HEK293 (cell line): Measurements from ENCODE around the gene TMEM187.

Source experiments
- SETDB1 ChIP-seq: IDR thresholded peaks from one replicate; pipeline ENCODE4 v1.6.1; 2017; ENCODE audit warnings: mild to moderate bottlenecking, low read length, moderate library complexity, mixed read lengths; ENCODE audit not compliant: insufficient read length
- SP3 ChIP-seq: fragments of 450-650 bp; formaldehyde crosslinking; IDR thresholded peaks from 2 replicates; pipeline ENCODE4 v1.5.1; 2016; ENCODE audit warnings: missing biosample characterization, missing genetic modification characterization
- ZBTB21 ChIP-seq: fragments of 450-650 bp; formaldehyde crosslinking; IDR thresholded peaks from 2 replicates; pipeline ENCODE4 v1.5.1; 2017; ENCODE audit warnings: missing biosample characterization, missing genetic modification characterization
- ZFHX2 ChIP-seq: fragments of 450-650 bp; formaldehyde crosslinking; conservative IDR thresholded peaks from 2 replicates; pipeline ENCODE4 v1.5.1; 2016; ENCODE audit warnings: missing biosample characterization, missing genetic modification characterization
- ZFP41 ChIP-seq: fragments of 450-650 bp; formaldehyde crosslinking; IDR thresholded peaks from 2 replicates; pipeline ENCODE4 v1.5.1; 2016; ENCODE audit warnings: missing biosample characterization, missing genetic modification characterization, borderline replicate concordance
- ZNF140 ChIP-seq: fragments of 450-650 bp; formaldehyde crosslinking; IDR thresholded peaks from 2 replicates; pipeline ENCODE4 v1.5.1; 2016; ENCODE audit warnings: missing biosample characterization, missing genetic modification characterization
- ZNF175 ChIP-seq: fragments of 450-650 bp; formaldehyde crosslinking; IDR thresholded peaks from 2 replicates; pipeline ENCODE4 v1.5.1; 2016; ENCODE audit warnings: missing biosample characterization, missing genetic modification characterization
- ZNF521 ChIP-seq: fragments of 450-650 bp; formaldehyde crosslinking; IDR thresholded peaks from 2 replicates; pipeline ENCODE4 v1.5.1; 2017; ENCODE audit warnings: missing biosample characterization, mild to moderate bottlenecking, missing genetic modification characterization
- ZNF560 ChIP-seq: fragments of 450-650 bp; formaldehyde crosslinking; IDR thresholded peaks from 2 replicates; pipeline ENCODE4 v1.5.1; 2017; ENCODE audit warnings: missing biosample characterization, missing genetic modification characterization, borderline replicate concordance
- ZNF561 ChIP-seq: fragments of 450-650 bp; IDR thresholded peaks from 2 replicates; pipeline ENCODE4 v1.5.1; 2018; ENCODE audit warnings: missing biosample characterization, missing genetic modification characterization, borderline replicate concordance
- ZNF596 ChIP-seq: fragments of 450-650 bp; IDR thresholded peaks from 2 replicates; pipeline ENCODE4 v1.5.0; 2018; ENCODE audit warnings: missing biosample characterization, mild to moderate bottlenecking, missing genetic modification characterization, moderate library complexity
- TF ChIP-seq, protein P1 (sequence below): fragments of 450-650 bp; formaldehyde crosslinking; IDR thresholded peaks from 2 replicates; pipeline ENCODE4 v1.5.1; 2016; ENCODE audit warnings: missing biosample characterization, missing genetic modification characterization
- TF ChIP-seq, protein P2 (sequence below): fragments of 450-650 bp; IDR thresholded peaks from 2 replicates; pipeline ENCODE4 v1.5.1; 2018; ENCODE audit warnings: missing biosample characterization, missing genetic modification characterization
- TF ChIP-seq, protein P3 (sequence below): fragments of 450-650 bp; IDR thresholded peaks from 2 replicates; pipeline ENCODE4 v1.5.1; 2018; ENCODE audit warnings: missing biosample characterization, mild to moderate bottlenecking, missing genetic modification characterization
- TF ChIP-seq, protein P4 (sequence below): sonication (generic); formaldehyde crosslinking; IDR thresholded peaks from 2 replicates; pipeline ENCODE4 v1.8.1; 2022; ENCODE audit warnings: mild to moderate bottlenecking, moderate library complexity, missing genetic modification reagents
- TF ChIP-seq, protein P5 (sequence below): fragments of 450-650 bp; formaldehyde crosslinking; IDR thresholded peaks from 2 replicates; pipeline ENCODE4 v1.5.1; 2016; ENCODE audit warnings: missing biosample characterization, missing genetic modification characterization
- TF ChIP-seq, protein P6 (sequence below): fragments of 450-650 bp; formaldehyde crosslinking; IDR thresholded peaks from 2 replicates; pipeline ENCODE4 v1.5.1; 2016; ENCODE audit warnings: missing biosample characterization, missing genetic modification characterization

The TMEM187 gene

DNA sequence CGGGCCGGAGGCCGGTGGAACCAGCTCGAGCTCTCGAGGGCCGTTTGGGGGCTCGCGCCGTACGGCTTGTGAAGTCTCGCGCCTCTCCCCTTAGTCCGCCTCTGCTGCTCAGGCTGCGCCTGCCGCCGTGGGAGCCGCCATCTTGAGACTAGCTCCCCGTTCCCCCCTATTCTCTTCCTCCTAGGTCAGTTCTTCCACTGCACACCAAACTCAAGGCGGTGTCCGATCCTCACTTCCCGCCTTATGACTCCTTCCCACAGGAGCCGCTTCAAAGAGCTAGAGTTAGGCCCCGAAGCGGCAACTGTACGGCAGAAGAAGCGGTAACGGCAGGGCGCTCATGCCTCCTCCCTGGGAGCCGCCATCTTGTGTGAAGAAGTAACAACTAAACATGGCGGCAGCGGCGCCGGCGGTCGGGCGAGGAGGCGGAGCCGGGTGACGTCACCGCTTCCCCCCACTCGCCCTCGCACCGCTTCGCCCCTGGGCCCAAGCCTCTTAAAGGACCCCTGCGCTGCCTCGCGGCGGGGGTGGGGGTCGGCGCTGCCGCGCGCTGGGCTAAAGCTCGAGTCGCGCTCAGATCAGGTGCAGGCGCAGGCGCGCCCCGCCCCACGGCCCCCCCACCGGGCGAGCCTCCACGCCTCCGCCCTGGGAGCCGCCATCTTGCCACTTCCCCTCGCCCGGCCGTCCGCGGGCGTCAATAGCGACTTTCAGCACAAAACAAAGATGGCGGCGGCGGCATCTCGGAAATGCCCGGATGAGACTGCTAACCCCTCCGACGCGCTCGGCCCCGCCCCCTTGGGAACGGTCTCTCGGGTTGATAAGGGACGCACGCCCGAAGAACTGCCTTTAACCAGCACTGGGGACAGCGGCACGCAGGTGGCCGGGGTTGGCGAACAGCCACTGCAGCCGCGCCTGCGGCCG lies 845 bp upstream of the TMEM187 start, which contains the start of gene HCFC1 (continued):
- TF ChIP-seq, protein P1, sequence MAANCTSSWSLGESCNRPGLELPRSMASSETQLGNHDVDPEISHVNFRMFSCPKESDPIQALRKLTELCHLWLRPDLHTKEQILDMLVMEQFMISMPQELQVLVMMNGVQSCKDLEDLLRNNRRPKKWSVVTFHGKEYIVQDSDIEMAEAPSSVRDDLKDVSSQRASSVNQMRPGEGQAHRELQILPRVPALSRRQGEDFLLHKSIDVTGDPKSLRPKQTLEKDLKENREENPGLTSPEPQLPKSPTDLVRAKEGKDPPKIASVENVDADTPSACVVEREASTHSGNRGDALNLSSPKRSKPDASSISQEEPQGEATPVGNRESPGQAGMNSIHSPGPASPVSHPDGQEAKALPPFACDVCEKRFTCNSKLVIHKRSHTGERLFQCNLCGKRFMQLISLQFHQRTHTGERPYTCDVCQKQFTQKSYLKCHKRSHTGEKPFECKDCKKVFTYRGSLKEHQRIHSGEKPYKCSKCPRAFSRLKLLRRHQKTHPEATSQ (tag by site-specific recombination) = no peak; the same call in 1 of the 2 replicates
- no peak for TF ChIP-seq SETDB1
- TF ChIP-seq ZBTB21 (tag by site-specific recombination) = peak; percentile 74
- TF ChIP-seq ZNF175 (tag by site-specific recombination) = no peak
- no peak for TF ChIP-seq ZNF140
- TF ChIP-seq, protein P2, sequence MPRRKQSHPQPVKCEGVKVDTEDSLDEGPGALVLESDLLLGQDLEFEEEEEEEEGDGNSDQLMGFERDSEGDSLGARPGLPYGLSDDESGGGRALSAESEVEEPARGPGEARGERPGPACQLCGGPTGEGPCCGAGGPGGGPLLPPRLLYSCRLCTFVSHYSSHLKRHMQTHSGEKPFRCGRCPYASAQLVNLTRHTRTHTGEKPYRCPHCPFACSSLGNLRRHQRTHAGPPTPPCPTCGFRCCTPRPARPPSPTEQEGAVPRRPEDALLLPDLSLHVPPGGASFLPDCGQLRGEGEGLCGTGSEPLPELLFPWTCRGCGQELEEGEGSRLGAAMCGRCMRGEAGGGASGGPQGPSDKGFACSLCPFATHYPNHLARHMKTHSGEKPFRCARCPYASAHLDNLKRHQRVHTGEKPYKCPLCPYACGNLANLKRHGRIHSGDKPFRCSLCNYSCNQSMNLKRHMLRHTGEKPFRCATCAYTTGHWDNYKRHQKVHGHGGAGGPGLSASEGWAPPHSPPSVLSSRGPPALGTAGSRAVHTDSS (tag by site-specific recombination) = peak; percentile 31
- no peak for TF ChIP-seq ZNF560 (tag by site-specific recombination)
- peak; percentile 95 for TF ChIP-seq ZNF561 (tag by site-specific recombination)
- TF ChIP-seq, protein P3, sequence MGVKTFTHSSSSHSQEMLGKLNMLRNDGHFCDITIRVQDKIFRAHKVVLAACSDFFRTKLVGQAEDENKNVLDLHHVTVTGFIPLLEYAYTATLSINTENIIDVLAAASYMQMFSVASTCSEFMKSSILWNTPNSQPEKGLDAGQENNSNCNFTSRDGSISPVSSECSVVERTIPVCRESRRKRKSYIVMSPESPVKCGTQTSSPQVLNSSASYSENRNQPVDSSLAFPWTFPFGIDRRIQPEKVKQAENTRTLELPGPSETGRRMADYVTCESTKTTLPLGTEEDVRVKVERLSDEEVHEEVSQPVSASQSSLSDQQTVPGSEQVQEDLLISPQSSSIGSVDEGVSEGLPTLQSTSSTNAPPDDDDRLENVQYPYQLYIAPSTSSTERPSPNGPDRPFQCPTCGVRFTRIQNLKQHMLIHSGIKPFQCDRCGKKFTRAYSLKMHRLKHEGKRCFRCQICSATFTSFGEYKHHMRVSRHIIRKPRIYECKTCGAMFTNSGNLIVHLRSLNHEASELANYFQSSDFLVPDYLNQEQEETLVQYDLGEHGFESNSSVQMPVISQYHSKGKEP = peak; percentile 17
- no peak for TF ChIP-seq ZFP41 (tag by site-specific recombination)
- TF ChIP-seq, protein P4, sequence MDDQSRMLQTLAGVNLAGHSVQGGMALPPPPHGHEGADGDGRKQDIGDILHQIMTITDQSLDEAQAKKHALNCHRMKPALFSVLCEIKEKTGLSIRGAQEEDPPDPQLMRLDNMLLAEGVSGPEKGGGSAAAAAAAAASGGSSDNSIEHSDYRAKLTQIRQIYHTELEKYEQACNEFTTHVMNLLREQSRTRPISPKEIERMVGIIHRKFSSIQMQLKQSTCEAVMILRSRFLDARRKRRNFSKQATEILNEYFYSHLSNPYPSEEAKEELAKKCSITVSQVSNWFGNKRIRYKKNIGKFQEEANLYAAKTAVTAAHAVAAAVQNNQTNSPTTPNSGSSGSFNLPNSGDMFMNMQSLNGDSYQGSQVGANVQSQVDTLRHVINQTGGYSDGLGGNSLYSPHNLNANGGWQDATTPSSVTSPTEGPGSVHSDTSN = 0 out of 2 replicates have a peak, but pooled peaks have one; percentile 2
- TF ChIP-seq ZFHX2 = peak; percentile 93
- TF ChIP-seq ZNF596 = peak; percentile 20; the same call in 1 of the 2 replicates
- TF ChIP-seq, protein P5, sequence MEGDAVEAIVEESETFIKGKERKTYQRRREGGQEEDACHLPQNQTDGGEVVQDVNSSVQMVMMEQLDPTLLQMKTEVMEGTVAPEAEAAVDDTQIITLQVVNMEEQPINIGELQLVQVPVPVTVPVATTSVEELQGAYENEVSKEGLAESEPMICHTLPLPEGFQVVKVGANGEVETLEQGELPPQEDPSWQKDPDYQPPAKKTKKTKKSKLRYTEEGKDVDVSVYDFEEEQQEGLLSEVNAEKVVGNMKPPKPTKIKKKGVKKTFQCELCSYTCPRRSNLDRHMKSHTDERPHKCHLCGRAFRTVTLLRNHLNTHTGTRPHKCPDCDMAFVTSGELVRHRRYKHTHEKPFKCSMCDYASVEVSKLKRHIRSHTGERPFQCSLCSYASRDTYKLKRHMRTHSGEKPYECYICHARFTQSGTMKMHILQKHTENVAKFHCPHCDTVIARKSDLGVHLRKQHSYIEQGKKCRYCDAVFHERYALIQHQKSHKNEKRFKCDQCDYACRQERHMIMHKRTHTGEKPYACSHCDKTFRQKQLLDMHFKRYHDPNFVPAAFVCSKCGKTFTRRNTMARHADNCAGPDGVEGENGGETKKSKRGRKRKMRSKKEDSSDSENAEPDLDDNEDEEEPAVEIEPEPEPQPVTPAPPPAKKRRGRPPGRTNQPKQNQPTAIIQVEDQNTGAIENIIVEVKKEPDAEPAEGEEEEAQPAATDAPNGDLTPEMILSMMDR (tag by site-specific recombination) = no peak; the same call in 1 of the 2 replicates
- TF ChIP-seq ZNF521 (tag by site-specific recombination) = no peak
- TF ChIP-seq, protein P6, sequence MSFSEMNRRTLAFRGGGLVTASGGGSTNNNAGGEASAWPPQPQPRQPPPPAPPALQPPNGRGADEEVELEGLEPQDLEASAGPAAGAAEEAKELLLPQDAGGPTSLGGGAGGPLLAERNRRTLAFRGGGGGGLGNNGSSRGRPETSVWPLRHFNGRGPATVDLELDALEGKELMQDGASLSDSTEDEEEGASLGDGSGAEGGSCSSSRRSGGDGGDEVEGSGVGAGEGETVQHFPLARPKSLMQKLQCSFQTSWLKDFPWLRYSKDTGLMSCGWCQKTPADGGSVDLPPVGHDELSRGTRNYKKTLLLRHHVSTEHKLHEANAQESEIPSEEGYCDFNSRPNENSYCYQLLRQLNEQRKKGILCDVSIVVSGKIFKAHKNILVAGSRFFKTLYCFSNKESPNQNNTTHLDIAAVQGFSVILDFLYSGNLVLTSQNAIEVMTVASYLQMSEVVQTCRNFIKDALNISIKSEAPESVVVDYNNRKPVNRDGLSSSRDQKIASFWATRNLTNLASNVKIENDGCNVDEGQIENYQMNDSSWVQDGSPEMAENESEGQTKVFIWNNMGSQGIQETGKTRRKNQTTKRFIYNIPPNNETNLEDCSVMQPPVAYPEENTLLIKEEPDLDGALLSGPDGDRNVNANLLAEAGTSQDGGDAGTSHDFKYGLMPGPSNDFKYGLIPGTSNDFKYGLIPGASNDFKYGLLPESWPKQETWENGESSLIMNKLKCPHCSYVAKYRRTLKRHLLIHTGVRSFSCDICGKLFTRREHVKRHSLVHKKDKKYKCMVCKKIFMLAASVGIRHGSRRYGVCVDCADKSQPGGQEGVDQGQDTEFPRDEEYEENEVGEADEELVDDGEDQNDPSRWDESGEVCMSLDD (tag by site-specific recombination) = peak; percentile 86
- peak; percentile 87 for TF ChIP-seq SP3 (tag by site-specific recombination)
